ENCODE data around the gene SYP.

The SYP gene

DNA sequence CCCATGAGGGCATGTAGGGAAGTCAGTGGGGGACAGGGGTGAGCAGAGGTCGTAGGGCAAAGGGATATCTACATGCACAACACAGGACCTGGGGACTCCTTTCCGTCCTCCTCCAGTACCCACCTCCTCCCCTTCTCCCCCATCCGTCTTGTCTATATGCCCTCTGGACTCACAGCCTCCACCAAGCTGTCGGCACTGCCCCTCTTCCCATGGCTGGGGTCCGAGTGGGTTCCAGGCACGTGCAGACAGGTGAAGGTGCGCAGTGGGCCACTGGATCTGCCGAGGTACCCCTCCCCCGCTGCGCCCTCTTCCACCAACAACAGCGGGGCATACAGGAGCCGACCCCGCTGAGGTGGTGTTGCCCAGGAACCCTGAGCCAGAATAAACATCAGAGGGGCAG is 5.5 kb upstream of the SYP start:
- in situ Hi-C loops (cut with HindIII; ENCODE audit: low sequenced_read_pairs), result no loop called here
- no peak for DNase-seq (ENCODE audit: low read depth)
- TF ChIP-seq, protein P1, sequence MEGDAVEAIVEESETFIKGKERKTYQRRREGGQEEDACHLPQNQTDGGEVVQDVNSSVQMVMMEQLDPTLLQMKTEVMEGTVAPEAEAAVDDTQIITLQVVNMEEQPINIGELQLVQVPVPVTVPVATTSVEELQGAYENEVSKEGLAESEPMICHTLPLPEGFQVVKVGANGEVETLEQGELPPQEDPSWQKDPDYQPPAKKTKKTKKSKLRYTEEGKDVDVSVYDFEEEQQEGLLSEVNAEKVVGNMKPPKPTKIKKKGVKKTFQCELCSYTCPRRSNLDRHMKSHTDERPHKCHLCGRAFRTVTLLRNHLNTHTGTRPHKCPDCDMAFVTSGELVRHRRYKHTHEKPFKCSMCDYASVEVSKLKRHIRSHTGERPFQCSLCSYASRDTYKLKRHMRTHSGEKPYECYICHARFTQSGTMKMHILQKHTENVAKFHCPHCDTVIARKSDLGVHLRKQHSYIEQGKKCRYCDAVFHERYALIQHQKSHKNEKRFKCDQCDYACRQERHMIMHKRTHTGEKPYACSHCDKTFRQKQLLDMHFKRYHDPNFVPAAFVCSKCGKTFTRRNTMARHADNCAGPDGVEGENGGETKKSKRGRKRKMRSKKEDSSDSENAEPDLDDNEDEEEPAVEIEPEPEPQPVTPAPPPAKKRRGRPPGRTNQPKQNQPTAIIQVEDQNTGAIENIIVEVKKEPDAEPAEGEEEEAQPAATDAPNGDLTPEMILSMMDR (IDR thresholded peaks at IDR 0.05; ENCODE audit: low read depth, low read length, missing control alignments), result no peak
- H3K4me3 ChIP-seq (ENCODE audit: low read depth, low read length), result no peak overlapping the region

DNA sequence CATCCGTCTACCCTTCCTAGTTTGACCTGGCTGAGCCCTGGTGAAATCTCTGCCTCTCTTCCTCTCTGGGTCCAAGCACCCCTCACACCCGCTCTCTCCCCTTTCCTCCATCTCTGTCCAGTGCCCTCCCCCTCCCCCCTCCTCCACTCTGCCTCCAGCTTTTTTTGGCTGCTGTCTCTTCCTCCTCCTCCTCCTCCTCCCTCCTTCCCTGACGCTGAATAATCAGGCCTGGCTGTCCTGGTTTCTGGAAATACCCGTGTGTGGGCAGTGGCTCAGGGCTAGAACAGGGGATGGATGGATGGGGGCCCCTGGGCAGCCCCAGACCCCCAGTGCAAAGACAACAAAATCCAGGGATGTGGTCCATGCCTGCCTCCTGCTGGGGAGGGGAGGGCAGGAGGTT is 4.7 kb upstream of the SYP start:
- in situ Hi-C loops (cut with HindIII; ENCODE audit: low sequenced_read_pairs), result no loop called here
- no peak for DNase-seq (ENCODE audit: low read depth)
- no peak overlapping the region for H3K4me3 ChIP-seq (ENCODE audit: low read depth, low read length)
- TF ChIP-seq, protein P1 (IDR thresholded peaks at IDR 0.05; ENCODE audit: low read depth, low read length, missing control alignments), result no peak

DNA sequence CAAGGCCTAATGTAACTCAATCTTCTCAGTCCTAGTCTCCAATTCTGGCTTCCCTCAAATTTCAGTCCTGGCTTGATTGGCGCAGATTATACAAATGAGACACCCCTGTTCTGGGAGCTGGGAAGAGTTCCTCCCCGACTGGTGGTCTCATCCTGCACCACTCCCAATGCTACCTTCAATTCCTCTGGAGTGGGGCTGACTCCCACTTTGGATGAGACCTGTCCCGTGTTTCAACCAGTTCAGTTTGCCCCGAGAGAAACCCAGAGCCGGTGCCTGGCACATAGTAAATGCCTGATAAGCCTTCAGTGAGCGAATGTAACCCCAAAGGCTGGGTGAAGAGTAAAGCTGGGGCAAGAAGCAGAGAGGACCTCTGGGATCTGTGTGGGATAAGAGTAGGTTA is 4.0 kb upstream of the SYP start:
- TF ChIP-seq, protein P1 (IDR thresholded peaks at IDR 0.05; ENCODE audit: low read depth, low read length, missing control alignments), result no peak
- in situ Hi-C loops (cut with HindIII; ENCODE audit: low sequenced_read_pairs), result no loop called here
- no peak overlapping the region for H3K4me3 ChIP-seq (ENCODE audit: low read depth, low read length)
- DNase-seq (ENCODE audit: low read depth), result no peak

DNA sequence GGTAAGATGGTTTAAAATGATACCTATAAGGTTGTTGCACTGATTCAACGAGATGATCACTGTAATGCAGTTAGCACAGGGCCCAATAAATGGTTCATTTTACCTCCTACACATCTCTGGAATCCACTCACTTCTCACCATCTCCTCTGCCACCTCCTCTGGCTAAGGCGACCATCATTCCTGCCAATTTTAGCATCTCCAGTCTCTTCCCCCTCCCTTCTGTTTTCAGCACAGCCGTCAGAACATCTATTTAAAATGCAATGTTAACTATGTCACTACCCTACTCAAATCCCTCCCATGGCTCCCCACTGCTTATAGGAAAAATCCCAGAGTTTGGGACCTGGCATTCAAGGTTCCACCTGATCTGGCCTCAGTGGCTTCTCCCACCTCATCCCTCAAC is 3.5 kb upstream of the SYP start:
- TF ChIP-seq, protein P1 (IDR thresholded peaks at IDR 0.05; ENCODE audit: low read depth, low read length, missing control alignments), result no peak
- H3K4me3 ChIP-seq (ENCODE audit: low read depth, low read length), result no peak overlapping the region
- in situ Hi-C loops (cut with HindIII; ENCODE audit: low sequenced_read_pairs), result no loop called here
- no peak for DNase-seq (ENCODE audit: low read depth)

DNA sequence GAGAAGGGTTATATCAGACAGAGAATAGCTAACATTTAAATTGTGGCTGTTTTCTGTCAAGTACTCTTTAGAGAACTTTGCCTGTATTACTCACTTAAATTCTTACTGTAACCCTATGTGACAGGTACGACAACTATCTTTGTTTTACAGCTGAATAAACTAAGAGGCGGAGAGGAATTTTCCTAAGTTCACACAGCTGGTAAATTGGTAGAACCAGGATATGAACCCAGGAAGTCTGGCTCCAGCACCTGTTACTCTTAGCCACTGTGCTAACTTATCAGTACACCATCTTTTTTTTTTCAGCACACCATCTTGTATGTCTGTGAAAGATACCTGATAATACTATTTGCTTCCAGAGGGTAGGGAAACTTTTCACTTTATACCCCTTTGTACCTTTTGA is 2.0 kb upstream of the SYP start:
- no peak for DNase-seq (ENCODE audit: low read depth)
- TF ChIP-seq, protein P1 (IDR thresholded peaks at IDR 0.05; ENCODE audit: low read depth, low read length, missing control alignments), result no peak
- in situ Hi-C loops (cut with HindIII; ENCODE audit: low sequenced_read_pairs), result no loop called here
- no peak overlapping the region for H3K4me3 ChIP-seq (ENCODE audit: low read depth, low read length)

DNA sequence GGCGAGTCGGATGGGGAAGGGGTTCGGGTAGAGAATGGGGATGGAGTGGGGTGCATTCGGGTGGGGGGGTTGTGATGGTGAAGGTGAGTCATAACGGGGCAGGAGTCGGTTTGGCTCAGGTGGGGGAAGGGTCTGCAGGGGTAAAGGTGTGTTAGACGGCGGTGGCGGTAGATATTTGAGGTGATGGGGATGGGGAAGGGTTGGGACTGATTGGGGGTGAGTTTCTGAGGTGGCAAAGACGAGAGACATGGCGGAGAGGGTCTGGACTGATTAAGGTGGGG is 738 bp downstream of the SYP start:
- no peak for DNase-seq (ENCODE audit: low read depth)
- TF ChIP-seq, protein P1 (IDR thresholded peaks at IDR 0.05; ENCODE audit: low read depth, low read length, missing control alignments), result no peak
- no peak overlapping the region for H3K4me3 ChIP-seq (ENCODE audit: low read depth, low read length)
- in situ Hi-C loops (cut with HindIII; ENCODE audit: low sequenced_read_pairs), result no loop called here
